Activated CD4-positive, alpha-beta T cell treated with anti-CD3 and anti-CD28 coated beads for 36 hours (primary cell): ENCODE measurements around the gene PRKAB1. TPM values are rescaled to one million over a fixed set of nuclear protein-coding genes. Genes with fewer than 3 reads are reported as not detected.
A peak's percentile ranks its signal among the peaks of the same experiment; 100 is the strongest.

Source experiments
- ATAC-seq: fragments of 200-7000 bp; cut with Tn5 transposase; one replicate; pipeline ENCODE4 v1.10.0; 2021; ENCODE audit warnings: mild to moderate bottlenecking, moderate library complexity
- CTCF ChIA-PET: fragments of 350-600 bp; sonication (Branson Sonifier 250); formaldehyde crosslinking; loops from one replicate; lab custom pipeline; 2021; ENCODE audit warnings: antibody characterized with exemption; lab: Charles Lee
- POLR2A ChIA-PET: fragments of 350-600 bp; sonication (Branson Sonifier 250); formaldehyde crosslinking; loops from one replicate; lab custom pipeline; 2021; ENCODE audit warnings: antibody characterized with exemption, inconsistent platforms; lab: Charles Lee
- DNase-seq: peaks from one replicate; pipeline ENCODE4 v3.0.0-alpha.2; 2020
- H3K27ac Mint-ChIP-seq: one replicate; pipeline ENCODE4 v1.8.0; 2021; ENCODE audit warnings: mixed read lengths
- H3K27me3 Mint-ChIP-seq: one replicate; pipeline ENCODE4 v1.8.0; 2021; ENCODE audit warnings: mixed read lengths
- H3K36me3 Mint-ChIP-seq: one replicate; pipeline ENCODE4 v1.8.0; 2021; ENCODE audit warnings: low read depth, mixed read lengths
- H3K4me1 Mint-ChIP-seq: one replicate; pipeline ENCODE4 v1.8.0; 2021; ENCODE audit warnings: mixed read lengths
- H3K4me3 Mint-ChIP-seq: one replicate; pipeline ENCODE4 v1.8.0; 2021; ENCODE audit warnings: mild to moderate bottlenecking, moderate library complexity, mixed read lengths
- H3K9me3 Mint-ChIP-seq: one replicate; pipeline ENCODE4 v1.8.0; 2021; ENCODE audit warnings: low read depth, mixed read lengths
- intact Hi-C, 2 experiments: fragments of 100-400 bp; cut with DNase I in 1 of 2; cut with micrococcal nuclease in 1 of 2; formaldehyde crosslinking; loops; one replicate each; pipeline versions ENCODE4 v1.14.2 to v1.15.1; 2022 to 2024; cut with DNase I, micrococcal nuclease
- total RNA-seq, 2 experiments: library from RNA; stranded (reverse); gene quantifications; one replicate each; pipeline ENCODE4 v1.2.3, GENCODE V29; 2021

PRKAB1 gene
- total RNA-seq, 2 experiments from 2014 or later, result 18.0 to 21.7 TPM

DNA sequence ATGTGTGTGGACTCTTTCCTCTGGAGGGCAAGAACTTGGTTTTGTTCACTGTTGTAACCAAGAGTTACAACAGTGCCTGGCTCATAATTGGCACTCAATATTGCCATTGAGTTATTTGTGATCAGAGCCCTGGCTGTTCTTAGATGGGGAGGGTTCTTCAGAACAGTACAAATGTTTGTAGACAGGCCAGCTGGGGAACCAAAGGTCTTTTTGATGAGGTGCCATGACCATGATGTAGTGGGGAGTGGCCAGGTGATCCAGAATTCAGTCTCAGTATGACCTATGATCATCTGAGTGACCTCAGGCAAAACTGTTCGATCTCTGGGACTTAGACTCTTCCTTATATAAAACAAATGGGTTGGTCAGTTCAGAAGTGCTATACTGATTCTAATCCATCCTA lies 3.3 kb upstream of the PRKAB1 start:
- intact Hi-C loops, result loop anchor here (5.0 to 10.0 kb wide), 4 partner anchors 213 to 1530 kb away; partner anchors contain the start of genes BICDL1 (in 1 of the 2), CIT (in 1 of the 2), PEBP1 (in 1 of the 2) and RPLP0 (in 1 of the 2)
- CTCF ChIA-PET, result no interaction called here
- no peaks in the 10 kb centered on the region for H3K27me3 Mint-ChIP-seq
- DNase-seq (no peak), ATAC-seq (no peak)
- H3K4me3 Mint-ChIP-seq, result no peak overlapping the region
- no peak overlapping the region for H3K27ac Mint-ChIP-seq
- peaks cover 20% of the 10 kb centered on the region for H3K4me1 Mint-ChIP-seq
- peaks cover 7% of the 10 kb centered on the region for H3K36me3 Mint-ChIP-seq
- POLR2A ChIA-PET, result interaction anchor here (1.1 kb wide), 1 partner anchor 12 kb away, joined by 3 read pairs; no protein-coding TSS in a partner anchor
- H3K9me3 Mint-ChIP-seq, result no peaks in the 10 kb centered on the region

DNA sequence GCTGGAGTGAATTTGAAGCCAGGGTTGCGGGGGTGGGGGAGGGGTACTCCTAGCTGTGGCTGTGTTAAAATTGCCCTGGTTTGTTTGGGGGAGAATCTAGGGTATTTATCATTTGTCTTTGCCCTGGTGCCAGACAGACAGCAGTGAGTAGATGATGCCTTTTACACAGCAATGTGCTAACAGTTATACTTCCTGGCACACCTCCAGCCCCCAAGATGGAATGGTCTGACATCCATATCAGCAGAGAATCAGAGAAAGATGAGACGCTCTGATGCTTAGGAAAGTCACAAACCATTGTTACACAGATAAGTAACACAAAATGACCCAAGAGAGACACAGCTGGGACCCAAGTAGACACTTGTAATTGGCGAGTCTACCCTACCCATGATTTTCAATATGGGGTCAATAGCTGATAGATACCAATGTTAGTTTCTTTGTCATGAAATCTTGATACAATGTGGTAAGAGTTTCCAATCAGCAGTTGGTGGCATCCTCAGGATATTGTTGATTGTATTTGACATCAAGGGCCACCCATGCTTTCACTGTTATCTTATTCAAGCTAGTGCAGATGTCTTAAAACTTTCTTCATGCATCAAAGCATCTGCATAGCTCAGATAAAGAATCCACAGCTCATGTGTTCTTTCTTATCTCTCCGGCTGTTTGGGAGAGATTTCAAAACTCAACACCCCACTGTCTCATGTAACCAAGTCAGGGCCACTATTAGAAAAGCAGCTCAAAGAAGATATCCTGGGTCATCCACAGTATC lies 2.6 kb upstream of the PRKAB1 start:
- Mint-ChIP-seq H3K27ac (no peak overlapping the region), H3K36me3 (peaks cover 13% of the 10 kb centered on the region), H3K9me3 (no peaks in the 10 kb centered on the region), H3K27me3 (no peaks in the 10 kb centered on the region), H3K4me1 (peaks cover 27% of the 10 kb centered on the region), H3K4me3 (no peak overlapping the region)
- intact Hi-C loops, result loop anchor here (5.0 to 10.0 kb wide), 4 partner anchors 212 to 1531 kb away; partner anchors contain the start of genes BICDL1 (in 1 of the 2), CIT (in 1 of the 2), PEBP1 (in 1 of the 2) and RPLP0 (in 1 of the 2)
- POLR2A ChIA-PET, result interaction anchor here (1.1 kb wide), 1 partner anchor 13 kb away, joined by 3 read pairs; no protein-coding TSS in a partner anchor
- CTCF ChIA-PET, result interaction anchor here (0.7 to 1.5 kb wide), 6 partner anchors 16 to 1499 kb away, joined by 3 to 7 read pairs (median 4); partner anchors contain the start of gene SUDS3
- no peak for DNase-seq
- no peak for ATAC-seq

DNA sequence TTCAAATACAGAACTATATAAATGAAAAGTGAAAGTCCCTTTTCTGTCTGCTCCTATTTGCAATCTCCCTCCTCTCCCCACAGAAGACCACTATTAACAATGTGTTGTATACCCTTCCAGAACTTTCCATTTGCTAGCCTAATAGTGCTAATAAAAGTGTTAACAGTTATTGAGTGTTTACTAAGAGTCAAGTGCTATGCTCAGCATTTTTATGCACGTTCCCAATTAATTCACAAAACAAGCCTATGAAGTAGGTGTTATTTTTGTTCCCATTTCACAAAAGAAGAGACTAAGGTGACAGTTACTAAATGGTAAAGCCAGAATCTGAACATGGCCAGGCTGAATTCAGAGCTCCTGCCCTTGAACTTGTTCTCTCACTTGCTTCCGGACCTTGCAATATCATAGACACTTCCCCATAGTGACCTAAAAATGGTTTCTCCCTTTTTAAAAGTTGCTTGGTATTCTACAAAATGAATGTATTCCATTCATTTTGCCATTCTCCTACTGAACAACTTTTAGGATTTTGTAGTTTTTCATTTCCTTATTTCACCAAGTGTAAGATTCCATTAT lies 1.6 kb upstream of the PRKAB1 start:
- ChIA-PET CTCF (interaction anchor here (0.7 to 1.5 kb wide), 5 partner anchors 17 to 1500 kb away, joined by 3 to 7 read pairs (median 5); partner anchors contain the start of gene SUDS3), POLR2A (no interaction called here)
- H3K27ac Mint-ChIP-seq, result peak overlapping the region; percentile 81
- DNase-seq (no peak), ATAC-seq (no peak)
- peaks cover 36% of the 10 kb centered on the region for H3K4me1 Mint-ChIP-seq
- intact Hi-C loops, result loop anchor here (2.0 to 10.0 kb wide), 8 partner anchors 211 to 1650 kb away; partner anchors contain the start of genes BICDL1 (in 2 of the 2), CIT (in 1 of the 2), PEBP1 (in 1 of the 2) and RFC5 (in 1 of the 2)
- H3K9me3 Mint-ChIP-seq, result no peaks in the 10 kb centered on the region
- peak overlapping the region; percentile 31 for H3K4me3 Mint-ChIP-seq
- no peaks in the 10 kb centered on the region for H3K27me3 Mint-ChIP-seq
- peaks cover 21% of the 10 kb centered on the region for H3K36me3 Mint-ChIP-seq

DNA sequence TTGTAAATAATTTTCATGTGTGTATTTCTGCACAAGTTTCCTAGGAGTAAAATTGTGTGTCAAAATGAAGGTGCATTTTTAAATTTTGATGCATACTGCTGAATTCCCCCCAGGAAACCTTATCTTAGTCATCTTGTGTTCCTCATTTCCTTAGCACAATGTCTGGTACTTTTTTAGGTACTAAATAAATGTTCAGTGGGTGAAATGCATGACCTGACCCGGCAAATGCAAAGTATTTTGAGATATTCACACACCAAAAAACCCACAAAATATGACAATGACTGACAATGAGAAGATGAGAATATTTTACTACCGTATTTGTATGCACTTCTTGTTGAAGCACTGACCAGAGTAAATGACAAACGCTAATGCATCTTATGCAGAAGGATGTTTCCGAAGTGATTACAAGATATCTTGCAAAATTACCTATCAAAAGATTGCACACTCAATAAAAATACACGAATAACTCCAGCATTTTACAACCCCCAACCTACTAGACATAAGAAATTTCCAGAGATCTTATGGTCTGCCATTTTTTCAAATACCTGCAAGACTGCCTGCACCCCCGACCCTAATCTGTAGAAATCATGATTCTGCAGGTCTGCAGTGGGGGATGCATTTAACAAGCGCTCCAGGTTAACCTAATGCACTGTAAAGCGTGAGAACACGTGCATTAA lies 895 bp upstream of the PRKAB1 start:
- no peaks in the 10 kb centered on the region for H3K9me3 Mint-ChIP-seq
- H3K4me1 Mint-ChIP-seq, result peaks cover 42% of the 10 kb centered on the region
- intact Hi-C loops, result loop anchor here (1.0 to 10.0 kb wide), 13 partner anchors 210 to 1650 kb away; partner anchors contain the start of genes BICDL1 (in 2 of the 2), CIT (in 2 of the 2), PEBP1 (in 1 of the 2) and RAB35 (in 1 of the 2)
- POLR2A ChIA-PET, result interaction anchor here (0.6 to 0.7 kb wide), 2 partner anchors 14 to 624 kb away, joined by 3 read pairs; partner anchors contain the start of gene RNU4-2
- CTCF ChIA-PET, result interaction anchor here (0.7 to 1.6 kb wide), 5 partner anchors 9 to 1291 kb away, joined by 3 to 5 read pairs (median 4); partner anchors contain the start of gene SUDS3
- peak overlapping the region; percentile 72 for H3K27ac Mint-ChIP-seq
- no peaks in the 10 kb centered on the region for H3K27me3 Mint-ChIP-seq
- H3K36me3 Mint-ChIP-seq, result peaks cover 28% of the 10 kb centered on the region
- ATAC-seq, result no peak
- H3K4me3 Mint-ChIP-seq, result peak overlapping the region; percentile 91
- DNase-seq, result no peak

DNA sequence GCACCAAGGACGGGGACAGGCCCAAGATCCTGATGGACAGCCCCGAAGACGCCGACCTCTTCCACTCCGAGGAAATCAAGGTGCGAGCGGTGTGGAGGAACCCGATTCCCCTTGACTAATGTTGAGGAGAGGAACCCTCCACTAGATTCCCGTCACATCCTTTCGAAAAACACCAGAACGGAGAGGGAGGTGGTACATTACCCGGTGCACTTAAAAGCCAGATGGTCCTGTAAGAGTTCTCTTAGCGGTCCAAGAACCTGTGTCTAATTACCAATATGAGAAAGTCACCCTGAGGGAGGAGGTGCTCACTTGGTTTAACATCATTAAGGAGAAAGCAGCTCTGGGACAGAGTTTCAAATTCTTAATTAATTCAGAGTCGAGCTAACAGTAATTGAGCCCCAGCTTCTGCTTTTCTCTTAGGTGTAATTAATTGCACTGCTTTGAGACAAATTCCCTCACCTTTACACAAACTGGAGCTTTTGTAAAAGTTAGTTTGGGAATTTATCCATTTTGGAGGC lies 450 bp downstream of the PRKAB1 start:
- H3K4me1 Mint-ChIP-seq, result peaks cover 55% of the 10 kb centered on the region
- H3K9me3 Mint-ChIP-seq, result no peaks in the 10 kb centered on the region
- DNase-seq (no peak), ATAC-seq (no peak)
- H3K27me3 Mint-ChIP-seq, result no peaks in the 10 kb centered on the region
- CTCF ChIA-PET, result interaction anchor here (0.7 to 1.6 kb wide), 6 partner anchors 10 to 114 kb away, joined by 3 to 5 read pairs (median 3); no protein-coding TSS in a partner anchor
- intact Hi-C loops, result loop anchor here (5.0 to 10.0 kb wide), 4 partner anchors 209 to 1534 kb away; partner anchors contain the start of genes BICDL1 (in 1 of the 2), CIT (in 1 of the 2), PEBP1 (in 1 of the 2) and RPLP0 (in 1 of the 2)
- peaks cover 40% of the 10 kb centered on the region for H3K36me3 Mint-ChIP-seq
- peak overlapping the region; percentile 91 for H3K27ac Mint-ChIP-seq
- POLR2A ChIA-PET, result interaction anchor here (0.6 kb wide), 1 partner anchor 1310 kb away, joined by 3 read pairs; no protein-coding TSS in a partner anchor
- peak overlapping the region; percentile 91 for H3K4me3 Mint-ChIP-seq

DNA sequence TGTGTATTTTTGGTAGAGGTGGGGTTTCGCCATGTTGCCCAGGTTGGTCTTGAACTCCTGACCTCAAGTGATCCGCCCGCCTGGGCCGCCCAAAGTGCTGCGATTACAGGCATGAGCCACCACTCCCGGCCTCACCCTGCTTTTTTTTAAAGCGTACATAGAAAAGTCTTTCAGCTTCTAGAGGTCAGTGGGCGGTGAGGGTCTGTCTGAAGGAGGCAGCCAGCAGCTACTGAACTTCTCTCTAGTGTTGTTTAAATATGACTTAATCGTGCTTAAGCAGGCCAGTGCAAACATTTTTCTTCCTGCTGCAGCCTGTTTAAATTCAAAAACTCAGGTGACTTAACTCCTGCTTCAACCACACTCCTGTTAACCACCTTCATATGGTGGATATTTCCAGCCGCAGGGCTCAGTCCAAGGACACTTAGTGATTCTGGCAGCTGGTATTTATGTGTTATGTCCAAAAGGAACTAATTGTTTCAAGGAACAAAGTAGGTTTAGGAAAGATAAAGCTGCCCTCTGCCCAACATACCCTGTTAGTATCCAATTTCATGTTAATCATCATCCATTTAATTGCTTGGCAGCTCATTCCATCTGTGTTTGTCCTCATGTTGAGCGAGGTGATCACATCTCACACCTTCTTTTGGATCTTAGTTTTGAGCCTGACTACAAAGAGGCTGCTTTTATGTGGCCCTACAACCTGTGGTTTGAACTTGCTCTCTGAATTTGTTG lies 2.0 kb downstream of the PRKAB1 start:
- Mint-ChIP-seq H3K4me3 (peak overlapping the region; percentile 91), H3K9me3 (no peaks in the 10 kb centered on the region), H3K36me3 (peaks cover 51% of the 10 kb centered on the region), H3K27ac (peak overlapping the region; percentile 88), H3K4me1 (peaks cover 70% of the 10 kb centered on the region), H3K27me3 (no peaks in the 10 kb centered on the region)
- DNase-seq (no peak), ATAC-seq (no peak)
- ChIA-PET POLR2A (interaction anchor here (0.6 to 1.5 kb wide), 3 partner anchors 230 to 623 kb away, joined by 3 to 6 read pairs (median 4); partner anchors contain the start of gene RNU4-1), CTCF (interaction anchor here (0.8 to 1.6 kb wide), 3 partner anchors 13 to 138 kb away, joined by 3 to 6 read pairs (median 3); no protein-coding TSS in a partner anchor)
- intact Hi-C loops, result loop anchor here (5.0 to 10.0 kb wide), 4 partner anchors 207 to 1535 kb away; partner anchors contain the start of genes BICDL1 (in 1 of the 2), CIT (in 1 of the 2), PEBP1 (in 1 of the 2) and RPLP0 (in 1 of the 2)

DNA sequence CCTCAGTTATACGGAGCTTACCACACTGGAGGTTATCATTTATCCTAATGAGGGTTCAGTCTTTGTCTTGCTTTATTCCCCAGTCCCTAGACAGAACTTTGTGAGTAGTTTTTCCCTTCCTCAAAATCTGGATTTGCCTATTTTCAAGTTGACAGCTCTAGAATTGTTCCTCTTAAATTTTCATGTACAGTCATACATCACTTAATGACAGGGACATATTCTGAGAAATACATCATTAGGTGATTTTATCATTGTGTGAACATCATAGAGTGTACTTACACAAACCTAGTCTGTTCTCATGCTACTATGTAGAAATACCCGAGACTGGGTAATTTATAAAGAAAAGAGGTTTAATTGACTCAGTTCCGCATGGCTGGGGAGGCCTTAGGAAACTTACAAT lies 3.1 kb downstream of the PRKAB1 start:
- intact Hi-C loops, result no loop called here
- Mint-ChIP-seq H3K9me3 (no peaks in the 10 kb centered on the region), H3K36me3 (peaks cover 59% of the 10 kb centered on the region), H3K4me3 (no peak overlapping the region), H3K27me3 (no peaks in the 10 kb centered on the region), H3K27ac (peak overlapping the region; percentile 88), H3K4me1 (peaks cover 69% of the 10 kb centered on the region)
- ATAC-seq, result no peak
- ChIA-PET CTCF (interaction anchor here (1.6 kb wide), 1 partner anchor 13 kb away, joined by 5 read pairs; no protein-coding TSS in a partner anchor), POLR2A (interaction anchor here (1.5 kb wide), 1 partner anchor 335 kb away, joined by 6 read pairs; no protein-coding TSS in a partner anchor)
- no peak for DNase-seq

DNA sequence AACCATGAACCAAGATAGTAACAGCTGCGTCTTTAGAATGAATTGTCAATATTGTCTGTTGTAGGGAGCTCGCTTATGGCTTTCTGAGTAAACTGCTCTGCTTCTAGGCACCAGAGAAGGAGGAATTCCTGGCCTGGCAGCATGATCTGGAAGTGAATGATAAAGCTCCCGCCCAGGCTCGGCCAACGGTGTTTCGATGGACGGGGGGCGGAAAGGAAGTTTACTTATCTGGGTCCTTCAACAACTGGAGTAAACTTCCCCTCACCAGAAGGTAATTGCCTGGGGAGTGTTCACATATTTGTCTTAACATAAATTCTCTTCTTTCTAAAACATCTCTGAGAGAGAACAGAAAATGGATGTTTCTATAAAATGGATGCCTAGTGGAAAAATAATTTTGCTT lies 4.3 kb downstream of the PRKAB1 start:
- Mint-ChIP-seq H3K36me3 (peaks cover 70% of the 10 kb centered on the region), H3K4me1 (peaks cover 58% of the 10 kb centered on the region), H3K9me3 (no peaks in the 10 kb centered on the region), H3K4me3 (no peak overlapping the region), H3K27me3 (no peaks in the 10 kb centered on the region), H3K27ac (peak overlapping the region; percentile 89)
- intact Hi-C loops, result no loop called here
- CTCF ChIA-PET, result interaction anchor here (0.5 to 1.6 kb wide), 2 partner anchors 9 to 14 kb away, joined by 3 to 5 read pairs; no protein-coding TSS in a partner anchor
- ATAC-seq (no peak), DNase-seq (no peak)
- POLR2A ChIA-PET, result no interaction called here

DNA sequence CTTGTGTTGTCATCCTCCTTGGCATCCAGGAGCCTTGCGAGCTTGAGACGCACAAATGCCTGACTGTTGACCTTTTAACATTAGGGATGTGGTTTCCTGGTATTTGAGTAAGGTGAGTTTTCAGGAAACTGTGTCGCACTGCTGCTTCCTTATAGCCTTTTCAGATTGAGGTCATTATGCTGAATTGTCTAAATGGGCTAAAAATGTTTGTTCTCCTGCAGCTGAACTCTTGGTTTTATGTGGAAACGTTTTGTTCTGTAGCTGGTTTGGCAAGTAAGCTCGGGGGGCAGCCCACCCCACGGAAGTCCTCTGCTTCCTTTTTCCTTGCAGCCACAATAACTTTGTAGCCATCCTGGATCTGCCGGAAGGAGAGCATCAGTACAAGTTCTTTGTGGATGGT lies 5.7 kb downstream of the PRKAB1 start:
- H3K27me3 Mint-ChIP-seq, result no peaks in the 10 kb centered on the region
- peaks cover 54% of the 10 kb centered on the region for H3K4me1 Mint-ChIP-seq
- H3K27ac Mint-ChIP-seq, result peak overlapping the region; percentile 89
- POLR2A ChIA-PET, result interaction anchor here (0.6 to 1.0 kb wide), 2 partner anchors 7 to 315 kb away, joined by 4 read pairs; partner anchors contain the start of gene BICDL1
- H3K36me3 Mint-ChIP-seq, result peaks cover 76% of the 10 kb centered on the region
- ATAC-seq, result peak; percentile 52
- peak; percentile 37 for DNase-seq
- CTCF ChIA-PET, result no interaction called here
- no peak overlapping the region for H3K4me3 Mint-ChIP-seq
- intact Hi-C loops, result no loop called here
- H3K9me3 Mint-ChIP-seq, result no peaks in the 10 kb centered on the region
